ENCODE data around the gene FOXJ2.
"Not testable (repeated sequence)": the region's sequence is repeated elsewhere in the genome, so short reads cannot be mapped to it uniquely, and the experiment has no call there.

Gene FOXJ2

DNA sequence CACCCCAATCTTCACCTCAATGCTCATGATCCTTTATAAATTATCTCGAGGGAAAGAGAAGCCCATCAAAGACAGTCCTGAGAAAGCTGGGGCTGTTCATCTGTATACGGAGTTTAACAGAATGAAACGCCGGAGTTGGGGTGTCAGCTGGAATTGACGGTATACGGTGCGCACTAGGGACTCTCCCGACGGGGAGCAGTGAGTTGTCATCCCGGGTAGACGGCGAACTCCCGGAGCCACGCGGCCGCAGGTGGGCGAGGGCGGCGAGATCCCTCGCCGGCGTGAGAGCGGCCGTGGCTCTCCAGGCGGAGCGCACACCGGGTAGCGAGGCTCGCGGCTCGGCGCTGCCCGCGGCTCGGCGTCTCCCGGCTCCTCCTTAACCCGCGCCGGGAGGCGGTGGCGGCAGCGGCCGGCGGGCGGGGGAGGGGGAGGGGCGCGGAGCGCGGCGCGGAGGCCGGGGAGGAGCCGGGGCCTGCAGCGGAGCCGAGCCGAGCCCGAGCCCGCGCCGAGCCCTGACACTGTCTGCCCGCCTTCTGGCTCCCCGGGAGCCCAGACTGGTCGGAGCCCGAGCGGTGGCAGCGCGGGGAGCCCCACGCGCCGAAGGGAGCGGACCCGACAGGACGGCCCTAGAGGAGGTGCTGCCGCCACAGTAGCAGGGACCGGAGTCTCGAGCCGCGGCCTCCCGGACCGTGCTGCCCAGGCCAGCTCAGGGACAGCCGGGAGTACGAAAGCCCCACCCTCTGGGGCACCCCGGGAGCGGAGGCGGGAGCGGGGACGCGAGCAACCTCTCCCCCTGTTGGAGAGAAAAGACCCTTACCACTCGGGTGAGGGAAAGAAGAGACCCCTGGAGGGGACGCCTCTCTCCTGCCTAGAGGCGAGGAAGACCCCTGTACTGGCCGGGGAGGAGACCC lies at the start of gene FOXJ2:
Gene FOXJ2 (plus strand): TSS at position 475 of the 911 bp plus-strand sequence. CDS start 7,117 bp downstream, outside the sequence.
- in situ Hi-C loops (cut with MboI; ENCODE audit: low sequenced_read_pairs), result no loop called here

- in situ Hi-C loops (cut with MboI; ENCODE audit: low sequenced_read_pairs), result not testable (repeated sequence)
Measured at GRCh38 chr12:7983019-7983418, 49.5 kb upstream of the FOXJ2 start.

DNA sequence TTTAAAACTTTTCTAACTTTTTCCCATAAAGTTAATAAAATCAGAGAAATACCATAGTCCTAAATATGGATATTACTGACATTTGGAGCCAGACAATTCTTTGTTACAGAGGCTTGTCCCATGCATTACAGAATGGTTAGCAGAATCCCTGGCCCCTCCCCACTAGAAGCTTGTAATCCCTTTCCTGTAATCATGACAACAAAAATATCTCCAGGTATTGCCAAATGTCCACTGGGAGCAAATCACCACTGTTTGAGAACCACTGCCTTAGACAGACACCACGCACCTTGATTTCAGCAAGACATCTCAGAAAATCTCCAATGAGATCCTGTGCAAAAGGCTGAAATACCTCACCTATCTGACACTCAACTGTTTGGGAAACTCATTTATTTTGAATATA lies 49.1 kb upstream of the FOXJ2 start:
- in situ Hi-C loops (cut with MboI; ENCODE audit: low sequenced_read_pairs), result not testable (repeated sequence)

- in situ Hi-C loops (cut with MboI; ENCODE audit: low sequenced_read_pairs), result no loop called here
Measured at GRCh38 chr12:7984900-7985299, 47.6 kb upstream of the FOXJ2 start.

- in situ Hi-C loops (cut with MboI; ENCODE audit: low sequenced_read_pairs), result no loop called here
Measured at GRCh38 chr12:7985802-7986418, 46.6 kb upstream of the FOXJ2 start.

DNA sequence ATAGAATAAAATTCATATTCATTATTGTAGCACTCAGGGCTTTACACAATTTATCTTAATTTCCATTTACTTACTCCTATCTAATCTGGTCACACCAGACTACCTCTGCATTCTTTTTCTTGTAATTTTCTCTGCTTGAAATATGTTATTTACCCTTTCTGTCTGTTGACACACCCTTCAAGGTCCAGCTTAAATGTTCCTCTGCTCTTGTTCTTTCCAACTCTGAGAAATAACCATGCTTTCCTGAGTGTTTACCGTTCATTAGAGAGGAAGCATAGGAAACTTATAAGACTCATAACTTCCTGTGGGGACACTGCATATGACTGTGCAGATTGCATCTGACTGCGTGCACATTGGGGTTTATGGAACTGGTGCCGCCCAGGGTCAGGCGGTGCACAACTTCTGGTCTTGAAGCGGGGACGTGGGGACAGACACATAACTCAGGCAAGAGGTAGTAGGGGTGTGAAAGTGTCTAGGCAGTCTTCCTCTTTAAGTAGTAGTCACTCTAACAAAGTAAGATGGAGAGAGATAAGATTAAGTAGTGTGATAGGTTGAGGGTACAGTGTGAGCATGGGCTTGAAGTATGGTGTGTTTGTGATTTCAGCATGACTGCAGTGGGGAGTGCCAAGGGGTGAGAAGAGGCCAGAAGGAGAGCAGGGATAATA lies 42.6 kb upstream of the FOXJ2 start:
- in situ Hi-C loops (cut with MboI; ENCODE audit: low sequenced_read_pairs), result no loop called here

GRCh38 chr12:7991535-7991934 lies 41.0 kb upstream of the FOXJ2 start:
- in situ Hi-C loops (cut with MboI; ENCODE audit: low sequenced_read_pairs), result no loop called here

DNA sequence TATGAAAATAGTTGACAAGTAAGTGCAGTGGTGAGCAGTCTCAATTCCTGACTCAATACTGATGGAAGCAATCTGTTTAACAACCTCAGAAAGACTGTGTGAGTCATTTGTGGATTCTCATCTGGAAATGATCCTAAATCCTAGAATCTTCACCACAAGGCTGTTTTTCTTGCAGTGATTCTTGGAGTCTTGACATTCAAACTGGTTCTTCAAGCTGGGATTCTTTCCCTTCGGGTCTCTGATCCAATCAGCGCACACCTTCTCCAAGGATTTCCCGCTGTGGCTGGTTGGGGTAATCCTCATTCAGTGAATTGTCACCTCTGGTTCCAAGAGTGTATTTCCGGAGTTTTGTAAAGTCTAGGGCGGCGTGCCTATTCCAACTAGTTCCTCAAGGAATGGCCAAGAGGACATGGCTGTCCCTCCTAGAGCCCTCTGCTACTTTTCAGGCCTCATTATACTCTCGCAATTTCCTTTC lies 37.7 kb upstream of the FOXJ2 start:
- in situ Hi-C loops (cut with MboI; ENCODE audit: low sequenced_read_pairs), result no loop called here

DNA sequence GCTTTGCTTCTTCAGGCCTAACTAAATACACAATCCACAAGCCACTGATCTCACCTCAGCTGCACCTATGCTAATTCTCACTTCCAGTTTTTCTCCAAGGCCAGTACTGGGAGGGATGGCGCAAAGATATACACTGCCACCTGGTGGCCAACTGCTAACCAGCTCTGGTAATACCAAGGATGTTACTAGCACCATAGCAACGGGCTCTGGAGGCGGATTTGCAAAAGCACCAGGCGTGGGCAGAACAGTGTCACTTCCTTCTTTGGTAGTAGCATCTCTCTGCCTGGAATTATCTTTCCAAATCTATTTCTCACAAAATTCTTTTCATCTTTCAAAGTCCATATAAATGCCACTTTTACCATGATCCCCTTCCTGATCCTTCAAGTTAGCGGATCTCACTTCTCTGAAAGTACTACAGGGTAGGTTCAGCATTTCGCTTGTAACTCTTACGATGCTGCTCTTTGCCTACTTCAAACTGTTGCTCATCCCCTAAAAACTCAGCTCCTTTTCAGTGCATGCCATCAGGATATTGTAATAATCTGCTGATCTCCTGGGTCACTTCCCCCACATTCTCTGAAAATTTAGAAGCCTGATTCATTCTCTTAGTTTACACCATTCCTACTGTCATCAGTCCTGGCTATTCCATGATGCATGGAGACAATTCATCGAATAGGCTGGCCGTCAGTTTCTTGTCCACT lies 37.1 kb upstream of the FOXJ2 start:
- in situ Hi-C loops (cut with MboI; ENCODE audit: low sequenced_read_pairs), result no loop called here

DNA sequence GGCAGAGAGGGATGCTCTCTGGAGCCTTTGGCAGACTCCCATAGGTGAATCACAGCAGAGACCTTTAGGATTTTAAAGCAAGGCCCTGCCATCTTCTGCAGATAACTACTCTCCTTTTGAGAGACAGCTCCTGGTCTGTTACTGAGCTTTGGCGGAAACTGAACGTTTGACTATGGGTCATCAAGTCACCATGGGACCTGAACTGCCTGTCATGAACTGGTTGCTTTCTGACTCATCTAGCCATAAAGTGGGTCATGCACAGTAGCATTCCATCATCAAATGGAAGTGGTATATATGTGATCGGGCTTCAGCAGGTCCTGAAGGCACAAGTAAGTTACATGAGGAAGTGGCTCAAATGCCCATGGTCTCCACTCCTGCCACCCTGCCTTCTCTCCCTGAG lies 31.7 kb upstream of the FOXJ2 start:
- in situ Hi-C loops (cut with MboI; ENCODE audit: low sequenced_read_pairs), result not testable (repeated sequence)

- in situ Hi-C loops (cut with MboI; ENCODE audit: low sequenced_read_pairs), result not testable (repeated sequence)
Measured at GRCh38 chr12:8001496-8001895, 31.0 kb upstream of the FOXJ2 start.

DNA sequence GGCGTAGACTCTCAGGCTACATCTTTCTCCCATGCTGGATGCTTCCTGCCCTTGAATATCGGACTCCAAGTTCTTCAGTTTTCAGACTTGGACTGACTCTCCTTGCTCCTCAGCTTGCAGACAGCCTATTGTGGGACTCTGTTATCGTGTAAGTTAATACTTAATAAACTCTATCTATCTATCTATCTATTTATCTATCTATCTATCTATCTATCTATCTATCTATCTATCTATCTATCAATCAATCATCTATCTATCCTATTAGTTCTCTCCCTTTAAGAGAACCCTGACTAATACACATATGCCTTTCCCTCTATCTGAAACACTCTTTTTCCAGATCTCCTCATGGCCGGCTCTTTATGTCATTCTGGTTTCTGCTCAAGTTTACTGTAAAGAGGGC lies 27.6 kb upstream of the FOXJ2 start:
- in situ Hi-C loops (cut with MboI; ENCODE audit: low sequenced_read_pairs), result not testable (repeated sequence)

GRCh38 chr12:8011331-8011730 lies 21.2 kb upstream of the FOXJ2 start:
- in situ Hi-C loops (cut with MboI; ENCODE audit: low sequenced_read_pairs), result no loop called here

DNA sequence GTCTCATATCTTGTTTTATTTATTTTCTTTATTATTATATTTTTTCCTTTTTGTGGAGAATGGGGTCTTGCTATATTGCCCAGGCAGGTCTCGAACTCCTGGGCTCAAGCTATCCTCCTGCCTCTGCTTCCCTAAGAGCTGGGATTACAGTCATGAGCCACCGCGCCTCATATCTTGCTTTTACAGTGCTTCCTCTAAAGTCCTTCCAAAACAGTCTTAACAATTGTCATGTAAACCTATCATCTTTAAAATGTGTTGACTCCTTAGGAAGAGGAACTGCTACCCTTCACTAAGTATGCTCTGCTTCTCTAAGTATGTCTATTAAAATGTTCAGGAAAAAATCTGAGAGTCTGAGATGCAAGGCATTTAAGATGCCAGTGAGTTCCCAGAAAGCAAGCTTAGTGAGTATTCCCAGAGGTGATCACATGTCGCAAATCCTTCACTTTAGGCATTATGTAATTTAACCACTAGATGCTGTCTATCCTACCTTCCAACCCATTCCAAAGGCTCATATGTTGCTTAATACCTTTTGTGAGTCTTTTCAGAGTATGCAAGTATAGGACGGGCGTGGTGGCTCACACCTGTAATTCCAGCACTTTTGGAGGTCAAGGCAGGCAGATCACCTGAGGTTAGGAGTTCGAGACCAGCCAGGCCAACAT lies 19.7 kb upstream of the FOXJ2 start:
- in situ Hi-C loops (cut with MboI; ENCODE audit: low sequenced_read_pairs), result no loop called here

DNA sequence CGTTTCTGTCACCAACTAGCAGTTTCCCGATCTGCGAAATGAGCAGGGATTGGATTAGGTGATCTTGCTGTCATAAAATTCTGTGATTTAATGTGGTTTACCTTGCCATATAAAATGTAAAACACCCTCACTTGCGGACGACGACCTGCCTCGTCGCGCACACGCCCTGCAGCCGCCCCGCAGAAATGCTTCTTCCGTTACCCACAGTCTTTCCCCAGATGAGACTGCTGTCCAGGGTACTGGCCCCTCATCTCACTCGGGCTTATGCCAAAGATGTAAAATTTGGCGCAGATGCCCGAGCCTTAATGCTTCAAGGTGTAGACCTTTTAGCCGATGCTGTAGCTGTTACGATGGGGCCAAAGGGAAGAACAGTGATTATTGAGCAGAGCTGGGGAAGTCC lies 17.7 kb upstream of the FOXJ2 start:
- in situ Hi-C loops (cut with MboI; ENCODE audit: low sequenced_read_pairs), result no loop called here

GRCh38 chr12:8018213-8018612 lies 14.3 kb upstream of the FOXJ2 start:
- in situ Hi-C loops (cut with MboI; ENCODE audit: low sequenced_read_pairs), result not testable (repeated sequence)

GRCh38 chr12:8018666-8019581 lies 13.6 kb upstream of the FOXJ2 start:
- in situ Hi-C loops (cut with MboI; ENCODE audit: low sequenced_read_pairs), result no loop called here

- in situ Hi-C loops (cut with MboI; ENCODE audit: low sequenced_read_pairs), result no loop called here
Measured at GRCh38 chr12:8026291-8026900, 6.1 kb upstream of the FOXJ2 start.

- in situ Hi-C loops (cut with MboI; ENCODE audit: low sequenced_read_pairs), result no loop called here
Measured at GRCh38 chr12:8027856-8028255, 4.7 kb upstream of the FOXJ2 start.

Measured in hTERT RPE-1 (cell line).